HG03060 (cell line): ENCODE data around the gene OSTC.

Source experiments
- ATAC-seq: cut with Tn5 transposase; IDR thresholded peaks from one replicate; pipeline ENCODE4 v1.9.1; 2021; ENCODE audit warnings: low read depth, moderate number of reproducible peaks; ENCODE audit not compliant: unreplicated experiment

Gene OSTC

DNA sequence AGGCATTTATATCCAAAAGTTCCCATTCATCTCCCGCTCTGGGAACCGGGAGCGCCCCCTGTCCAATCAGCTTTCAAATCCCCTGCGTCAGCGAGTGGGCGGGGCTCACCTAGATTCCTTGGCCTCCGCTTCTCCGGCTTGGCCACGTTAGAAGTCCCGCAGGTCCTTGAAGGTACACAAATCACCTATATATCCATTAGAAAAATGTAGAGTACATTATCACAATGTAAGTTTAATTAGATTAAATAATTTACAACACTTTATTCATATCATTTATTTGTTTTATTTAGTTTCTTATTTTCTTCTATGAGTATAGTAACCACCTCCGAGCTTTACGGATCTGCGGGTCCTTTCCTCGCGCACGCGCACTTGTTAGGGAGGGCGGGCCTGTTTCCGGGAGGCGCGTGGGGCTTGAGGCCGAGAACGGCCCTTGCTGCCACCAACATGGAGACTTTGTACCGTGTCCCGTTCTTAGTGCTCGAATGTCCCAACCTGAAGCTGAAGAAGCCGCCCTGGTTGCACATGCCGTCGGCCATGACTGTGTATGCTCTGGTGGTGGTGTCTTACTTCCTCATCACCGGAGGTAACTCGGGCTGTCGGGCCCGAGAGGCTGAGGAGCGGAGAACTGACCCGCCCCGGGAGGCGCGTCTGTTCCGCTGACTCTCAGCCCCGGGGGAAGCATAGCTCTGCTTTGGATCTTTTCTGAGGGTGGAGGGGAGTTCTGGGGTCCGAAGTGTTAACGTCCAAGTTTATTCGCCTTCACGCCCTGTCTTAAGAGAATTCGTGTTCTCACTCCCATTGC lies at the start of gene OSTC:
Gene OSTC, plus strand, starts transcription at position 388 of the 802 bp plus-strand sequence. Its CDS starts 57 bp downstream, at position 445.
- peak; percentile 91 for ATAC-seq

DNA sequence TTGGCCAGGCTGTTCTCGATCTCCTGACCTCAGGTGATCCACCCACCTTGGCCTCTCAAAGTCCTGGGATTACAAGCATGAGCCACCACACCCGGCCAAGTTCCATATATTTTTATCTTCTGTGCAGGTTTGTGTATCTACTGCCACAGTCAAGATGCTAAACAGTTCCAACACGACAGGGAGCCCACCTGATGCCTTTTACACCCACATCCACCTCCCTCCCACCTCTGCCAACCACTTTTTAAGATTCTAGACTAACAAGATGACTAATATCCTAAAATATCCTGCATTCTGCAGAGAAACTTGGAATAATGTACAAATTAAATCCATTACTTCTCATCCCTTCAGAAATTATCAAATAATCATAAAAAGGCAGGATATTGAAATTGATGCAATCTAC lies 49.3 kb upstream of the OSTC start:
- ATAC-seq: no peak

DNA sequence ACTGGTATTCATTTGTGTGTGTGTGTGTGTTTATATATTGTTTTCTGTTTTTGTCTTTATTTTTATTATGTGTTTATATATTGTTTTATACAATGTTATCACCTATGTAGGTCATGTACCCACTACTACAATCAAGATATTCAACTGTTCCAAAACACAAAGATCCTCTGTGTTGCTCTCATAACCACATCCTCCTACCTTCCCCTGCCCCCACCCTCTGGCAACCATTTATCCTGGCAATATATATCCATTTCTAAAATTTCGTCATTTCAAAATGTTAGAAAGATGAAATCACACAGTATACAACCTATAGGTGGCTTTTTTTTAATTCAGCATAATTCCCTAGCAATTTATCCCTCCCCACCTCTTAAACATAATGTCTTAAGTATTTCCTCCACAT lies 48.9 kb upstream of the OSTC start:
- ATAC-seq: no peak

DNA sequence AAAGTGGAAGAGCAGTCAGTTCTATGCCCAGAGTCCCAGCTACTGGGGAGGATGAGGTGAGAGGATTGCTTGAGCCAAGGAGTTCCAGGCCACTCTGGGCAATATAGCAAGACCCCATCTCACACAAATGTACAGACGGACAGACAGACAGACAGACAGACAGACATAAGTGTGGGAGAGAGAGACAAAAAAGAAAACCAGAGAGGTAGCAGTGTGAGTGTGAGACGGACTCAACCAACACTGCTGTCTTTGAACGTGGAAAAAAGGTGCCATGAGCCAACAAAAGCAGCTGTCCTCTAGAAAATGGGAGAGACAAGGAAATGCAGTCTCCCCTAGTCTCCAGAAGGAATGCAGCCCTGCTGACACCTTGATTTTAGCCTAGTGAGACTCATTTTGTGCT lies 48.2 kb upstream of the OSTC start:
- ATAC-seq: no peak

DNA sequence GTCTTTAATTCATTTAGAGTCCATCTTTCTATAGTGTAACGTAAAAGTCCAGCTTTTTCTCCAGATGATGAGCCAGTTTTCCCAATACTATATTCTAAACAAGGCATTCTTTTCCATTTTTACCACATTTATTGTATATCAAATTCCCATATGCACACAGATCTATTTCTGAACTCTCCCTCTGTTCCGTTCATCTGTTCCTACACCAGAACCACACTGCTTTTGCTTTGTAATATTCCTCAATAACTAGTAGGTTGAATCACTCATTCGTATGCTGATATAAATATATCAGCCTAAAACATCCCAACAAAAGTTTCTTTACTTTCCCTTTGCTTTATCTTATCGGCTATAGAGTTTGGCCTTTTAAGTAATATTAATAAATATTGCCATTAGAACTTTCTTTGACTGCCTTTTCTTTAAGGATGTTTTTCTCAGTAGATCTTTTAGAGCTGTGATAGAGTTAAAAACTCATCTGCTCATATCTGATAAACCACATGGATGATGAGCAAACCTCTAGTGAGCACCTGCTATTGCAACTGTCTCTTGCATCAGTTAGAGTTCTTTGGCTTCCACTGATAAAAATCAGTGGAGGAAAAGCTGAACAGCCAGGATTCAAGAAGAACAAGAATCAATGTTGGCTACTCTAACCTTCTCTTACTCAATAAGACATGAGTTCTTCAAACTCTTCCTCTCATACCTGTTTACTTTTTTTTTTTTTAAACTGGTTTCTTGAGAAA lies 43.2 kb upstream of the OSTC start:
- no peak for ATAC-seq

DNA sequence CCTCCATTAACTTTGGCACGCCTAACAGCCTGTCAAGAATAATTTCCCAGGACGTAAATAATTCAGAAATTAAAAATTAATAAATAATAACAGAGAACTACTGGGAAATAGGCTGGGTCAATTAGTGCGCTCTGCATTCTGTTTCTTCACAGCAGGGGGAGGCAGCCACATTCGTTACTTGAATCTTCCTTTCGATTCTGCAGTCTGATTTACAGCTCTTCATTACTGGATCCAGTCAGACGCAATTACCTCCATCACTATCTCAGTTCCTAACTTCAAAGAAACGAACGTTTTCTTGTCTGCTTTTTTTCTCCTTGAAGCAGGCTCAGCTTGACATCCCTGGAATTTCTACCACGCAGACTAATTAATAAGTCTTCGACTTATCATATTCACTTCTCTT lies 39.0 kb upstream of the OSTC start:
- no peak for ATAC-seq

DNA sequence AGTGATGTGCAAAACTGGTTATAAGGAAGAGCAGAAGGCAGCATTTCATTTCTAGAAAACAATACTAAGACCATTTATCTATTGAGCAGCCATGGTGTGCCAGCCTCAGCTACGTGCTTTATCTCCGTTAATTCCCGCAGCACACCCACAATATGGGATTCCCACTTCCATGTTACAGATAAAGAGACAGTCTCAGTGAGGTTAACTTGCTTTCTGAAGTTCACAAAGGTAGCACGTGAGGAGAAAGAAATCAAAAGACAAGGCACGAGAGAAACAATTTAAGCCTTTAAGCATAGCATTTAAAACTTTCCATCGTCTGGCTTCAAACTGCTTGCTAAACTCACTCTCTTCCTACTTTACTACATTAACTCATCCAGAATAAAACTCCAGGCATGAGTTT lies 38.0 kb upstream of the OSTC start:
- ATAC-seq: no peak

DNA sequence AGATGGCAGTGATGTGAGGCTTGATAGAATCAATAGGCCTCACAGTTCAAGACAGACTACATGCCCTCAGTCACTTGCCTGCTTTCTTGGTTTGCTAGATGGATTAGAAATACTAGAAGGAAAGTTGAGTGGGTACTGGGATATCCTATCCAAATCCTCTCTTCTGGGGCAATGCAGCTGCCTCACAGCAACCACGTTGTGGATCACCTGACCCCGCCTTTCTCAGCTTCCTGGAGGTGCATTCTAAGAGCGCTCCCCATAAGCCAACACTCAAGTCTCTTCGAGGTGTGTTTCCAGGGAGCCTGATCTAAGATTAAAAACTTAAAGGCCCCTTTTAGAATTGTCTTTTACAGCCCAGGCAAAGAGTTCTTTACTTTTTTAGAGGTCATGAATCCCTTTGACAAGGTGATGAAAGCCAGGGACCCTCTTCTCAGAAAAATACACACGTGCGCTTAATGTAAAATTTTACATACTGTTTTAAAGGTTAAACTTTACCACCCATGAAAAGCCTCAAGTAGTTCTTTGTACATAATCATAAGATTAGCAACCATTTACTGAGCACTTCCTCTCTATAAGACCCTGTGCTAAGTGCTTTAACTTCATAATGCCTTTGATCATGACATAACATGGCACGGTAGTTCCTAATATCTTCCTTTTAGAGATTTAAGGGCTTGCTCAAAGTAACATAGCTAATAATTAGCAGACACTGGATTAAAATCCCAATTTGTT lies 30.9 kb upstream of the OSTC start:
- no peak for ATAC-seq

DNA sequence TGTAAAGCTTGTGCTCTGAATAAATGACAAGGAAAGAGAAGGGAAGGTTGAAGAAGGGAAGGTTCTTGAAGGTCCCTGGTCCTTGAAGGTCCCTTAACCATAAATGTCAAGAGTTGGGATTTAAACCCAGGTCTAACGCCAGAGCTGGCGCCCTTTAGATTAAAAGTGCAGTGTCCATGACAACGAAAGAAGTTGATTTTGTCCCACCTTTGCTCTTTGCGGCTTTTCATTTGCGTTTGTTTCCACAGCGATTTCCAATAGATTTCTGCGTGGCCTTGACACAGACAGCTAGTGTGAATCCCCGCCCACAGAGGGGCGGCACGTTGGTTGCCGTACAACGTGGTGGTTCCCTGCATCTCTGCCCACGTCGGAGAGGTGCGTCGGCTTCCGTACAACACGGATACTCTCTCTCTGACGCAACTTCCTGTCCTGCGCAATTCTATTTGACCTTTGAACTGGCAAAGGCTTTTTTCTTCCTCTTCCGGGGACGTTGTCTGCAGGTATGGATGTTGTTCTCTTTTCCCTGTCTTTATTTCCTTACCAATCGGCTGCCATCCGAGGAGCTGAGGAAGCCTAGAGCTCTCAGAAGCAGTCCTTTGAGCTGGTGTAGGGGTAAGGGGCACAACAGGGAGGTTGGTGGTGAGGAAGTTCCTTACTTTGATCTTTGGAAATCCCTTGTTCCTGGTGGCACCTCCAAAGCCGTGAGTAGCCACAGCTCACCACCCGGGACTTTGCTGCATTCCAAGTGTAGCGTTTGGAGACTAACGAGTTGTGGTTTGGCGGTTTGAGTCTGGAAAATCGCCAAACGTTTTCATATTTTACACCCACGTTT lies 30.1 kb upstream of the OSTC start, which contains the start of gene RPL34:
Gene RPL34, plus strand, starts transcription at position 476 of the 832 bp plus-strand sequence. CDS start 1,384 bp downstream, outside the sequence.
- peak; percentile 99 for ATAC-seq

DNA sequence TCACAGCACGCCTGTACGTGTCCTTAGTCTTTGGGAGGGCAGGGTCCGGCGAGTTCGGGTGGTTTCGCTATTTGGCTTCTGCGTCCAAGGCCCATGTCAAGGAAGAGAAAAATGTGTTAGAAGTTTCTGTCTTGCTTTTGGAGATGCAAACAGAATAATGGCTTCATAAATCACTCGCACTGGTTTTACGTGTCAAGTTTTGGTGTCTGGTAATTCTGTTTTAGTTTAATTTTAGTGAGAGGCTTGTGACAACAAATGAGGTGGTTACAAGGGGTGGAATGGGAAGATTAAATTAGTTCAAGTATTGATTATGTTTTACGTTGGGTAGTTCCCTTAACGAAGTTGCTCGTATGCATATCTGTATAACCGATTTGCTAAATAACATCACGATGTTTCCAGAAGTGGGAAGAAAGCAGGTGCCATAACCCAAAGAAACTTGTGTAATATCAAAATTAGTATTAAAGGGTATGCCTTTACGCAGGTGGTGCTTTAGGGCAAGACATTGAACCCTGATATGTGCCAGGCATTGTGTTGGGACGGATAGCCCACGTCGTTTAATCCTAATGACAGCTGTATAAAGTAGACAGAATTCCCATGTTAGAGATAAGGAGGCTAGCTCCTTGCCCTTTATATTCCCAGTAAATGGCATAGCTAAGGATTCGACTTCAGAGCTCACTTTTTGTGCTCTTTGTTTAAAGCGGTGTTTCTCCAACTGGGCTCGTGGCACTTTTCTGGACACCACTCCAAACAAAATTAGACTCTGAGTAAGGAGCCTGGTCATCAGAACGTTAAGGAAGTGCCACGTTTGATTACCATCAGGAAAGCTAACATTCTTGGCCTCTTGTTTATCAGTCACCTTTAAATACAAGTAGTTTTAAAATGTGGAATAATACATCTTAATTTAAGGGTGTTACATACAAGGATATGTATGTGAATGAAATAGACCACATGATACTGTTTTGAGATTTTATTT lies 29.2 kb upstream of the OSTC start:
- no peak for ATAC-seq

DNA sequence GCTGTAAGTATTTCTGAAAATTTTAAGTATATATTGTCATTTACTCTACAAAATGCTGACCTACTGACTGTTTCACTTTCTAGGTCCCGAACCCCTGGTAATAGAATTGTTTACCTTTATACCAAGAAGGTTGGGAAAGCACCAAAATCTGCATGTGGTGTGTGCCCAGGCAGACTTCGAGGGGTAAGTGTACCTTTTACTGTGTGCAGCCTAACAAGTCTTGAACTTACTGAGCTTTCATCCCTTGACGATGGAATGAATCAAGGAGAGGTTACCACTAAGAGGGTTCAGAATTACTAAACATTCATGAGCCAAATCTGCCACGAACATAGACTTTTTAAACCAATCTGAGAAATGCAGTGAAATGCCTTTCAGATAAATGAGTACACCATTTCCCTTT lies 28.4 kb upstream of the OSTC start:
- ATAC-seq: no peak

DNA sequence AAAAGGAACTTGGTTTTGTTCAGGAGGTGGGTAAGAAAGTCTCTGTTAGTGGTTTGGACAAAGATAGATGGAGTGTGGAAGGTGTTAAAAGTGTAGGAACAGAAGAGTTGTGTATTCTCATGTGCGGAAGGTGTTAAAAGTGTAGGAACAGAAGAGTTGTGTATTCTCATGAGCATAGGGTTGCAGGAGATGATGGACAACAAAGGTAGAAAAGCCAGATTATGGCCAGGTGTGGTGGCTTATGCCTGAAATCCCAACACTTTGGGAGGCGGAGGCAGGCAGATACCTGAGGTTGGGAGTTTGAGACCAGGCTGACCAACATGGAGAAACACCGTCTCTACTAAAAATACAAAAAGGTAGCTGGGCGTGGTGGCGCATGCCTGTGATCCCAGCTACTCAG lies 27.6 kb upstream of the OSTC start:
- no peak for ATAC-seq

DNA sequence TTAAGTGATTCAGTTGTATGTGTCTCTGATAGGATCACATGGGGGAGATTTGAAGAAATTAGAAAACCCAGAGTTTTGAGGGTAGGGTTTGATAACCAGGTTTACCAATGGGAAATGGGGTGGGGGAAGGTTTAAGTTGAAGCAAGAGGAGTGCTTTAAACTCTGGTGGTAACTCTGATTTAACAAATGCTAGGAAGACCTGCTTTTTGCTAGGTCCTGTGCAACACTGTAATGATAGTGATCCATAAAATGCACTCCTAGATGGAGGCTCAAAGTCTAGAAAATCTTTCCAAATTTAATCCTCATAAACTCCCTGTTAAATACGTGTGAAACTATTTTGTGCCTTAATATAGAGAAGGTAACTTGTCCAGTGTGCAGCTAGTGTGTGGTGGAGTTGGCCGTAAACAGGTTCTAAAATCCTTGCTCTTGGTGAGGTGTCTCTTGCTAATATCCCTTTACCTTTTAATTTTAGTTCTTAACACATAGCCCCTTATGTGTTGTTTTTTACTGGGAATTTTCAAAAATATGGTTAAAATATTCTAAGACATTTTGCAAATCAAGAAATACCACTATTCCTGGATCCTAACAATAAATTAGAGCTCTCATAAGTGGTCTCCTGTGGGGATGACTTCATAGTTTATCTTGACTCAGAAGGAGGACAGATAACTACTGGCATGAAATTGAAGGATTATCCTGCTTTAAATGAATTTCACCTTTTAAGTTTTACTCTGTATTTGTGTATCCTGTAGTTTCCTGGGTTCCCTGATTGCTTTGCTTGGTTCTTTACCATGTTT lies 25.9 kb upstream of the OSTC start:
- no peak for ATAC-seq

DNA sequence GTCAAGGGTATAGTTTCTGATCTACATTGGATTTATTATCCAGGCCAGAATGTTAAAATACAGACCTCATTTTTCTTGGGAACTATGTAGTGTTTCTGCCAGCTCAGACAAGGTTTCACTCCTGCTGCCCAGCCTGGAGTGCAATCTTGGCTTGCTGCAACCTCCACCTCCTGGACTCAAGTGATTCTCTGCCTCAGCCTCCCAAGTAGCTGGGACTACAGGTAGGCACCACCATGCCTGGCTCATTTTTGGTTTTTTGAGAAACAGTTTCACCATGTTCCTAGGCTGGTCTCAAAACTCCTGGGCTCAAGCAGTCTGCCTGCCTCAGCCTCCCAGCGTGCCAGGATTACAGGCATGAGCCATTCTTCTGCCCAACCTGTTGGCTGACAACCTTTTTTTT lies 24.3 kb upstream of the OSTC start:
- no peak for ATAC-seq

DNA sequence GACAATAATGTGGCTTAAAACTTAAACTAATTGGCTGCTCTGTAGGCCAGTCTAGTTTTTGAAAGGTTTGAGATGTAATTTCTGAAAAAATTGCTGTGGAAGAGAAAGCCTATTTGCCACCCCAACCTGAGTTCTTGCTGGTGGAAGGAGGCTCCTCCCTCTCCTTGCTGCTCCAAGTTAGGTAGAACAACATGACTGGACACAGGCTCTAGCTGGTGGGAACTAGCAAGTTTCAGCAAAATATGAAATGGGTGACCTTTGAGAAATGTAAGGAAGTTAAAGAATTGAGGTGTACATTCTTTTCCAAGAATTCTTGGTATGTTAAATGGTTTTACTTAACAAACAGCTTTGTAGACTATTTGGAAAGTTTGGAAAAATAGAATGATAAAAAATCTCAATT lies 22.0 kb upstream of the OSTC start:
- ATAC-seq: no peak

DNA sequence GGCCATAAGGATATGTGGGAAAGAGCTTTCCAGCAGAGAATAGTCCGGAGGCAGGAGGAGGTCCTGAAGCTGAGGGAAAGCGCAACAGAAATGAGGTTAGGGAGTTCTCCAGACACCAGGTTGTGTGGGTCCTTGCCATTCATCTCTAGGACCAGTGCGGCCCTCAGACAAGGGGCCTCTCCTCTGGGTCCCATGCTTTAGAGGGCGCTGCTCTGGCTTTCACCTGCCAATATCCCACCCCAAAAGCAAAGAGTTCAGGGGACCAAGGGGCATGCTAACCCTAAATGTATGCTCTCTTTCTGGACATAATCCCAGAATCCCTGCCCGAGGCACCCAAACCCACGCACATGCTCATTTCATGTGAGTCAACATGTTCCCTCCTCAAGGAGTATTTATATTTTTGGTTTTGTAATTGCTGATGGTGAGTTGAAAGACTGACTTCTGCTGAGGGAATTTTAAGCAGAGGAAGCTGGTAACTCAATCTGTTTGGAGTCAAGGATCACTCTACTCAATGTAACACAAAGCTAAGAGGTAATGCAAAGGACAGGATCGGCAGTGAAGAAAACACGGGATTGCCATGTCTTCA lies 15.2 kb upstream of the OSTC start:
- ATAC-seq: no peak

DNA sequence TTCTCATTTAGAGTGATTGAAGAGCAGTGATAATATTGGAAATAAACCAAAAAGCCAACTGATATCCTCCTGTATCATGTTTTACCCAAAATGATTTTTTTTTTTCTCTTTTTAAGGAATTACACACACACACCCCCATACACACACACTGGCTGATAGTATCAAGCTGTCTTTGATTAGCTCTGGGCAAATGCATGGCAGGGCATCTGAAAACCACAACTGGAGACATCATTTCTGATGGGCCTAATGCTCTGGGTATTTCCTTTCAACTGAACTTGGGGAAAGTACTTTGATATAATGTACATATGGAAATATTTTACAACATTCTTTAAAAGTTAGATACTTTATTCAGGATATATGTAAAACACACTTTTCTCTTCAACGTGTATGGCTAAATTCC lies 14.2 kb upstream of the OSTC start:
- ATAC-seq: no peak

DNA sequence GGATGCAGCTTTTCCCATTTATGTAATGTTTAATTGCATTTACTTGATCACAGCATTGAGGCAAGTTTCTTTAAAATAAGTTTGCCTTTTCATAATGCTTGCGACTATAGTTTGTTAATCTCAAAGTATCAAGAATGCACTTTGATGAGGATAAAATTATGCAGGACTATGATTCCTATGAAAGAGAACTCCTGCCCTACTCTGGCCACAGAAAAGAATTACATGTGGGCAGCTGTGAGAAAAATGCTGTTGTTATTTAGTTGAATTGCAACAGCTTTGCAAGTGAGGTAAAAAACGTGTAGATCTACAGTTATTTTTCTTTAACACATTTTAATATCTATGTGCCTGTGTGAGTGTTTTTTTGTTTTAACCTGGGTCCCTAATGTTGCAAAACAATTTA lies 12.5 kb upstream of the OSTC start:
- ATAC-seq: no peak
